Vagina (tissue), 2 donors: ENCODE measurements around the gene TAF9B.

Experiments used
- POLR2A ChIP-seq, 2 donors: fragments of 450-650 bp; IDR thresholded peaks; one replicate each; pipeline ENCODE4 v1.6.1; 2017; ENCODE audit warnings: antibody characterized with exemption in 2 of 2, mild to moderate bottlenecking in 2 of 2, moderate library complexity in 2 of 2
- POLR2AphosphoS5 ChIP-seq, 2 donors: sonication (generic); formaldehyde crosslinking; IDR thresholded peaks; one replicate each; pipeline ENCODE4 v1.9.0; 2017; ENCODE audit warnings: antibody characterized with exemption in 2 of 2, mild to moderate bottlenecking in 2 of 2, low read depth in 1 of 2; ENCODE audit not compliant: insufficient read depth in 1 of 2
- TF ChIP-seq, protein P1 (sequence below), 3 experiments: fragments of 450-650 bp in 2 of 3; fragments of 200-600 bp in 1 of 3; sonication (generic) in 1 of 3; IDR thresholded peaks; one replicate each; pipeline ENCODE4 v1.5.1; 2017 to 2019; ENCODE audit warnings: antibody characterized with exemption in 3 of 3, mild to moderate bottlenecking in 2 of 3, moderate library complexity in 2 of 3

DNA sequence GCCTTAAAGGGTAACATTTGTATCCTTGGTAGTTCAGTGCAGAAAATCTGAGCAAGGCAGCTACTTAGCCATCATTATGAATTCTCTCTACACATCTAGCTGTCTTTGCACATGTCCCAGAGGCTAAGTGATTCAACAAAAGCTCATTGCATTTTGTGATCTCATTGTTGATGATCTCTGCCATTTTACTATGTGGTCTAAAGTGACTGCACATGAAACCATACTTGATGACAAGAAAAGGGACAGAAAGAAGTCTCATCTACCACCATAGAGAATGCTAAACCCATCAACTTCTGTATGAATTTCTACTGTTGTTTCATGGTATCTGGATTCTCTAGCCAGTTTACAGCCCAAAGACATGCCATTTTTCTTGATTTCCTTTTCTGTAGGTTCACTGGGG lies 41.3 kb downstream of the TAF9B start:
- TF ChIP-seq, protein P1, sequence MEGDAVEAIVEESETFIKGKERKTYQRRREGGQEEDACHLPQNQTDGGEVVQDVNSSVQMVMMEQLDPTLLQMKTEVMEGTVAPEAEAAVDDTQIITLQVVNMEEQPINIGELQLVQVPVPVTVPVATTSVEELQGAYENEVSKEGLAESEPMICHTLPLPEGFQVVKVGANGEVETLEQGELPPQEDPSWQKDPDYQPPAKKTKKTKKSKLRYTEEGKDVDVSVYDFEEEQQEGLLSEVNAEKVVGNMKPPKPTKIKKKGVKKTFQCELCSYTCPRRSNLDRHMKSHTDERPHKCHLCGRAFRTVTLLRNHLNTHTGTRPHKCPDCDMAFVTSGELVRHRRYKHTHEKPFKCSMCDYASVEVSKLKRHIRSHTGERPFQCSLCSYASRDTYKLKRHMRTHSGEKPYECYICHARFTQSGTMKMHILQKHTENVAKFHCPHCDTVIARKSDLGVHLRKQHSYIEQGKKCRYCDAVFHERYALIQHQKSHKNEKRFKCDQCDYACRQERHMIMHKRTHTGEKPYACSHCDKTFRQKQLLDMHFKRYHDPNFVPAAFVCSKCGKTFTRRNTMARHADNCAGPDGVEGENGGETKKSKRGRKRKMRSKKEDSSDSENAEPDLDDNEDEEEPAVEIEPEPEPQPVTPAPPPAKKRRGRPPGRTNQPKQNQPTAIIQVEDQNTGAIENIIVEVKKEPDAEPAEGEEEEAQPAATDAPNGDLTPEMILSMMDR (IDR thresholded peaks at IDR 0.05): no peak
- TF ChIP-seq POLR2A (IDR thresholded peaks at IDR 0.05) (no peak), POLR2AphosphoS5 (IDR thresholded peaks at IDR 0.05; ENCODE audit: insufficient read depth in 1 of 2, low read depth in 1 of 2) (no peak)
